Transverse colon (tissue), 4 donors: Measurements from ENCODE around the gene SPEN. TPM values are rescaled to one million over a fixed set of nuclear protein-coding genes. Genes with fewer than 3 reads are reported as not detected.
"Not testable (repeated sequence)": the region's sequence is repeated elsewhere in the genome, so short reads cannot be mapped to it uniquely, and the experiment has no call there.

Source experiments
- DNase-seq: peaks from one replicate; pipeline ENCODE4 v3.0.0-alpha.2; 2019
- H3K27ac ChIP-seq, 4 donors: fragments of 200-600 bp; sonication (generic); 2 replicates each; pipeline ENCODE4 v1.5.1; 2016 to 2018; ENCODE audit warnings: inconsistent platforms in 4 of 4
- H3K27me3 ChIP-seq: fragments of 200-600 bp; sonication (generic); 2 replicates; pipeline ENCODE4 v1.5.1; 2017; ENCODE audit warnings: inconsistent platforms
- H3K36me3 ChIP-seq, 4 donors: fragments of 200-600 bp; sonication (generic); 2 replicates each; pipeline ENCODE4 v1.5.1; 2017 to 2019; ENCODE audit warnings: inconsistent platforms in 4 of 4
- H3K4me1 ChIP-seq, 4 donors: fragments of 200-600 bp; sonication (generic); 2 replicates each; pipeline ENCODE4 v1.5.1; 2017 to 2020; ENCODE audit warnings: inconsistent platforms in 4 of 4
- H3K4me3 ChIP-seq, 4 donors: fragments of 200-600 bp; sonication (generic); 1 replicate in 1 of 4; 2 replicates in 3 of 4; pipeline versions ENCODE4 v1.5.1 to v1.6.1; 2017 to 2019; ENCODE audit warnings: inconsistent platforms in 4 of 4
- H3K9me3 ChIP-seq, 2 donors: fragments of 200-600 bp; sonication (generic); 2 replicates each; pipeline ENCODE4 v1.5.1; 2017 to 2019; ENCODE audit warnings: inconsistent platforms in 2 of 2
- EP300 ChIP-seq: sonication (generic); formaldehyde crosslinking; IDR thresholded peaks from one replicate; pipeline ENCODE4 v1.6.1; 2017; ENCODE audit warnings: antibody characterized with exemption, low read depth
- POLR2A ChIP-seq: fragments of 450-650 bp; IDR thresholded peaks from one replicate; pipeline ENCODE4 v1.6.1; 2016; ENCODE audit warnings: antibody characterized with exemption, mild to moderate bottlenecking, moderate library complexity
- POLR2AphosphoS5 ChIP-seq, 3 donors: sonication (generic); formaldehyde crosslinking; IDR thresholded peaks; one replicate each; pipeline ENCODE4 v1.6.1; 2016; ENCODE audit warnings: antibody characterized with exemption in 3 of 3
- WGBS, 2 donors: methylation state at CpG; one replicate each; pipeline ENCODE4 v1.1.5; 2018; ENCODE audit warnings: low coverage in 1 of 2; 5-methylcytosine and 5-hydroxymethylcytosine counted together
- in situ Hi-C, 4 donors: fragments of 200-750 bp; cut with MboI; loops; one replicate each; pipeline versions ENCODE4 v1.15.0 to v1.15.1; 2017; ENCODE audit warnings: low sequenced_read_pairs in 3 of 4, low pct_ligation_motif_present in 1 of 4, low pct_unique_long_range_greater_than_20kb in 1 of 4
- intact Hi-C: fragments of 100-400 bp; cut with DNase I; formaldehyde crosslinking; loops from one replicate; pipeline ENCODE4 v1.15.1; 2023; ENCODE audit warnings: low total_unique reads
- total RNA-seq, 4 donors: library from RNA; depleted of rRNA; stranded (reverse); fragments of >200 nt; gene quantifications; one replicate each; pipeline ENCODE4 v1.1.0, GENCODE V29; 2016
- TF ChIP-seq, protein P1 (sequence below), 5 experiments: fragments of 200-600 bp in 3 of 5; fragments of 450-650 bp in 2 of 5; sonication (generic) in 3 of 5; IDR thresholded peaks; 1 replicate in 2 of 5; 2 replicates in 3 of 5; pipeline ENCODE4 v1.5.1; 2016 to 2017; ENCODE audit warnings: antibody characterized with exemption in 5 of 5, inconsistent platforms in 3 of 5, mild to moderate bottlenecking in 2 of 5, moderate library complexity in 1 of 5

Gene SPEN
- total RNA-seq, 4 donors from 2014 or later: 28.4 to 81.9 (median 42.6) TPM

GRCh38 chr1:15802234-15802965, 45.1 kb upstream of the SPEN start:
- Histone ChIP-seq H3K27me3 (no peaks in the 10 kb centered on the region), H3K36me3 (no peaks in the 10 kb centered on the region), H3K4me1 (peaks cover 12 to 35% (median 29%) of the 10 kb centered on the region in 4 donors), H3K4me3 (no peak overlapping the region), H3K27ac (no peak overlapping the region), H3K9me3 (no peaks in the 10 kb centered on the region)
- in situ Hi-C loops: loop anchor here (10.0 to 25.0 kb wide), 3 partner anchors 110 to 185 kb away; partner anchors contain the start of gene ZBTB17 (in 2 of the 4)
- DNase-seq: no peak
- WGBS, 2 donors: 70 to 86% methylated on average over 5 to 17 of the region's 17 CpGs
- intact Hi-C loops: no loop called here
- TF ChIP-seq POLR2AphosphoS5 (IDR thresholded peaks at IDR 0.05): no peak
- TF ChIP-seq, protein P1, sequence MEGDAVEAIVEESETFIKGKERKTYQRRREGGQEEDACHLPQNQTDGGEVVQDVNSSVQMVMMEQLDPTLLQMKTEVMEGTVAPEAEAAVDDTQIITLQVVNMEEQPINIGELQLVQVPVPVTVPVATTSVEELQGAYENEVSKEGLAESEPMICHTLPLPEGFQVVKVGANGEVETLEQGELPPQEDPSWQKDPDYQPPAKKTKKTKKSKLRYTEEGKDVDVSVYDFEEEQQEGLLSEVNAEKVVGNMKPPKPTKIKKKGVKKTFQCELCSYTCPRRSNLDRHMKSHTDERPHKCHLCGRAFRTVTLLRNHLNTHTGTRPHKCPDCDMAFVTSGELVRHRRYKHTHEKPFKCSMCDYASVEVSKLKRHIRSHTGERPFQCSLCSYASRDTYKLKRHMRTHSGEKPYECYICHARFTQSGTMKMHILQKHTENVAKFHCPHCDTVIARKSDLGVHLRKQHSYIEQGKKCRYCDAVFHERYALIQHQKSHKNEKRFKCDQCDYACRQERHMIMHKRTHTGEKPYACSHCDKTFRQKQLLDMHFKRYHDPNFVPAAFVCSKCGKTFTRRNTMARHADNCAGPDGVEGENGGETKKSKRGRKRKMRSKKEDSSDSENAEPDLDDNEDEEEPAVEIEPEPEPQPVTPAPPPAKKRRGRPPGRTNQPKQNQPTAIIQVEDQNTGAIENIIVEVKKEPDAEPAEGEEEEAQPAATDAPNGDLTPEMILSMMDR (IDR thresholded peaks at IDR 0.05): no peak
- TF ChIP-seq EP300: no peak
- TF ChIP-seq POLR2A: no peak

GRCh38 chr1:15803380-15803779, 44.1 kb upstream of the SPEN start:
- Histone ChIP-seq H3K4me1 (peaks cover 12 to 25% (median 22%) of the 10 kb centered on the region in 4 donors), H3K27ac (no peak overlapping the region), H3K4me3 (no peak overlapping the region), H3K27me3 (no peaks in the 10 kb centered on the region), H3K36me3 (no peaks in the 10 kb centered on the region), H3K9me3 (no peaks in the 10 kb centered on the region)
- no peak for DNase-seq
- in situ Hi-C loops (loop anchor here (10.0 to 25.0 kb wide), 3 partner anchors 109 to 184 kb away; partner anchors contain the start of gene ZBTB17 (in 2 of the 4)), intact Hi-C loops (no loop called here)
- WGBS, 2 donors: 33 to 55% methylated on average over 1 to 4 of the region's 4 CpGs
- no peak for TF ChIP-seq POLR2A
- TF ChIP-seq, protein P1 (IDR thresholded peaks at IDR 0.05): peak; percentile 11 to 26 (median 23)
- TF ChIP-seq EP300: no peak
- no peak for TF ChIP-seq POLR2AphosphoS5 (IDR thresholded peaks at IDR 0.05)

GRCh38 chr1:15804060-15804459, 43.4 kb upstream of the SPEN start:
- WGBS, 2 donors: 86% methylated on average over 2 to 8 of the region's 8 CpGs
- H3K9me3 ChIP-seq: no peaks in the 10 kb centered on the region
- in situ Hi-C loops (loop anchor here (10.0 to 25.0 kb wide), 3 partner anchors 108 to 183 kb away; partner anchors contain the start of gene ZBTB17 (in 2 of the 4)), intact Hi-C loops (no loop called here)
- no peak overlapping the region for H3K4me3 ChIP-seq
- H3K4me1 ChIP-seq: peaks cover 11 to 21% (median 20%) of the 10 kb centered on the region in 4 donors
- DNase-seq: no peak
- H3K36me3 ChIP-seq: no peaks in the 10 kb centered on the region
- no peak overlapping the region for H3K27ac ChIP-seq
- TF ChIP-seq POLR2AphosphoS5 (IDR thresholded peaks at IDR 0.05): no peak
- no peak for TF ChIP-seq POLR2A
- TF ChIP-seq EP300: no peak
- TF ChIP-seq, protein P1 (IDR thresholded peaks at IDR 0.05): no peak
- H3K27me3 ChIP-seq: no peaks in the 10 kb centered on the region

DNA sequence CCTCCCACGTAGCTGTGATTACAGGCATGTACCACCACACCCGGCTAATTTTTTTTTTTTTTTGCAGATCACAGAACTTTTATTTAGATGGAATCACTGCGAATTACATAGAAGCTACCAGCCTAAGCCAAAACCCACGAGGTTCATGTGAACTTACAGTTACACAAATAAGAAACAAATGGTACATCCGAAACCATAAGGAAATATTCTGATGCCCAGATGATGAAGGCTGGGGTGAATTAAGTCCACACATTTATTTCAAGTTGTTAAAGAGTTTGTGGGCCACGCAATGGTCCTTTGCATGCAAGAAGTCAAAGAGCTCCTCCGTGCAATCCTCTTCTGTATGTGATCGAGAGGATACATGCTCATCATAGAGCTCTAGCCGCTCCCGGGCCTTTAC, 40.4 kb upstream of the SPEN start:
- 87 to 89% methylated on average over 7 to 10 of the region's 10 CpGs for WGBS, 2 donors
- H3K4me1 ChIP-seq: no peaks in the 10 kb centered on the region
- TF ChIP-seq EP300 (no peak), POLR2A (no peak), POLR2AphosphoS5 (IDR thresholded peaks at IDR 0.05) (no peak)
- TF ChIP-seq, protein P1 (IDR thresholded peaks at IDR 0.05): no peak
- no peak overlapping the region for H3K4me3 ChIP-seq
- in situ Hi-C loops (loop anchor here (10.0 to 25.0 kb wide), 3 partner anchors 105 to 180 kb away; partner anchors contain the start of gene ZBTB17 (in 2 of the 4)), intact Hi-C loops (no loop called here)
- H3K36me3 ChIP-seq: no peaks in the 10 kb centered on the region
- no peaks in the 10 kb centered on the region for H3K9me3 ChIP-seq
- H3K27ac ChIP-seq: no peak overlapping the region
- H3K27me3 ChIP-seq: no peaks in the 10 kb centered on the region
- DNase-seq: no peak

- H3K27ac ChIP-seq, H3K4me3 ChIP-seq, H3K4me1 ChIP-seq, intact Hi-C loops, DNase-seq, H3K9me3 ChIP-seq, H3K27me3 ChIP-seq, H3K36me3 ChIP-seq: not testable (repeated sequence)
- in situ Hi-C loops: loop anchor here (10.0 to 25.0 kb wide), 3 partner anchors 105 to 180 kb away; partner anchors contain the start of gene ZBTB17 (in 2 of the 4)
- 76 to 91% methylated on average over 9 to 11 of the region's 11 CpGs for WGBS, 2 donors
Observed at GRCh38 chr1:15807549-15807948, 40.0 kb upstream of the SPEN start, which contains the start of gene UQCRHL. Gene UQCRHL (minus strand): TSS chr1:15807649. CDS start chr1:15807649, 0 bp downstream.
